Hippocampal formation (tissue), 2 donors: ENCODE measurements around the gene BCCIP.

Source experiments
- DNase-seq, 2 donors: peaks; one replicate each; lab custom pipeline; 2025; lab: John Stamatoyannopoulos, UW

Gene BCCIP

DNA sequence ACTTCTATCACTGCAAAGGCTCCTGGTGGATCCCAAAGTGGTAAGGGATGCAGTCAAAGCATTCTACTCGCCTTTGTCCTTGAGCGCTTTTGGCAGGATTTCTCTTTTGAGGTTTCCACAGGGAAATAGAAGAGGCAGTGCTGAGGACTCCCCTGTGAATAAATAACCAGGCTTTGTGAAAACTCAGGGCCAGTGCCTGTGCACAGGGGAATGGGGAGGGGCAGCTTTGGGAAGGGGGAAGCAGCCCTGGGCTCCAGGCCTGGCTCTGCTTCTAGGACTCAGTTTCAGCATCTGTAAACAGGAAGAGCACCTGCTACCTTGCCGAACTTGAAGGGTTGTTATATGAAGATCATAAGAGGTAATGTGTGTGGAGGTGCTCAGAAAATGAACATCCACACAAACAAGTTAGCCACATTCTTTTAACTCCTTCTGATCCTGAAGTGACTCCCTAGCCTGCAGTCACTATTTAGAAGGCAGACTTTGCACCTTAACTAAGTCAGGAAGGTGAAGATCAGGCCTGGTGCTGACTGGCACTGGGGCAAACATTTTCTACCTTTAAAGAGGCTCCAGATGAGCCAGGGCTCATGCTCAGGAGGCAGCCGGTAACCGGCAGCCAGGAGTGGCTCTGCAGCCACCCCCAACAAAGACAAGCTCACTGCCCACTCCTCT, 25.2 kb upstream of the BCCIP start:
- DNase-seq = no peak

DNA sequence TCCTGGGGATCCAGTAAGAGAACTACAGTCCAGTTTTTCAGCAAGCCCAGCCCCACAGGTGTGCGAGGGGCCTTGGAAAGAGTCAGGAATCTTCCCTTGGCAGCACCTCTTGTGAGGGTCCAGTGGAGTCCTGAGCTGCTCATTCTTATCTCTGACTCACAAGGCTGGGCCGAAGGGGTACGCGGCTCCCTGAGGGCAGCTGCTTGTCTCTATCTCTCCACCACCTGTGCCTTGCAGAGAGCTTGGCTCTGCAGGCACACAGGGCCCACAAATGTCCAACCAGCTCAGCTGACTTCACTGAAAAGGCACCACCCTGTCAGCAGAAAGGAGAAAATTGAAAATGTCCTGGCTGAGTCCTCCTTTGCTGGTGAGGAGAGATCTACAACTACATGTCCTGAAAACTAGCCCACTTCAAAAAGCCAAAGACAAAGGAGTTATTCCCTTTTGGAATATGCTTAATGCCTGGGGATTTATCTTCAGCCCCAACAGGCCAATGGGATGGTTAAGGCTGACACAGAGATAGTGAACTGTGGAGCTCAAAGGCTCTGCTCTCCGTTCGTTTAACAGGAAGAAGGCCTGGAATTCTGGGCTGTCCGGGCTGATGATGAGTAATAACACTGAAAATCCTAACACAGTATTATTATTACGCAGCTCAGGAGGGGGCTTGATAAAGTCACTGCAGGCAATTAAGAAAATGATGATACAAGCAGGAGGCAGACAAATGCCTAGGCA, 23.7 kb upstream of the BCCIP start:
- DNase-seq = no peak

DNA sequence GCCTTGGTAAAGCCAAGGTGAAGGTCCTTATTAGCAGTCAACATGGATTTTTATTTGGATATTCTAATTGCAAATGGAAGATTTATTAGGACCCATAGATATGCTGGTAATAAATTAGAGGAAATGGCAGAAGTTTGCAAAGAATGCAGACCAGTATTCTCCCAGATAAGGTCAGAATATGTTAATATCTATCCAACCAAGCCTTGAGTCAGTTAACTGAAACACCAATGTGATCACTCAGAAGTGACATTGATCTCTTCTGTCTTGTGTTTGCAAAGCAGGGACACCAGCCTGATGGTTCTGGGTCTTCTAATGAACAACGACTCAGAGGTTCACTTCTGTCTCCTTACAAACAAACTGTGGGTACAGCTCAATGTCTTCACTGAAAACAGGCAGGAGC, 21.8 kb upstream of the BCCIP start:
- DNase-seq = no peak

DNA sequence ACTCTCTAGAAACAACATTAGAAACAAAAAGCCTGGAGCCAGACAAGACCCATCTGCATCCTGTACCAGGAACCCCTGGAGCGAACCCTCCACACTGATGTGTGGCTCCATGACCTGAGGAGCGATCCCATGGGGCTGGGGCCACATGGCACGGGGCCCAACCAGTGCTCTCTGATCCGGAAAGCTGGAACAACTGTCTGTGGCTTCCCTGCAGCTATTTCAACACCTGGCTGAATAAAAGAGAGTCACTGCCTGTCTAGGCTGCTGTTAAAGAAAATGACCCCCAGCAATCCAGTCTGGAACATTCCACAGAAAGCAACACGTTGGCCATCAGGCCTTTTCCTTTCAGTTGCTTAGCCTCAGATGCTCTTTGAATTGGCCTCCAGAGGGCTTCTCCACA, 21.2 kb upstream of the BCCIP start:
- DNase-seq = no peak

DNA sequence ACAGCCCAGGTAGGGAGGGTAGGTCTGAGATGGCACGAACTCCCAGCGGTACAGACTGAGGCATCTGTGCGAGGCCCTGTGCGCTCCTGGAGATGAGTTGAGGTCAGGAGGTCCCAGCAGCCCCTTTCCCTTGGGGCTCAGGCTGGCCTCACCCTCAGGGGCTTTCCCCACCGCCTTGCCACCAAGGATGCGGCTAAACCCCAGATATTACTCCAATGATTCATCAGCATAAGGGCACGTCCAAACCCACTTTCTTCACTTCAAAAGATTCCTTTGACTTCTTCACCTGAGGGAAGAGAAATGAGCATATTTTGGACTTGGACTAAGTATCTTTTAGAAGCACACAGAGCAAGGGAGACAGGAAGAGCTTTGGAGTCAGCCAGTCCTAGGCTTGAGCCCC, 20.6 kb upstream of the BCCIP start:
- DNase-seq = no peak

DNA sequence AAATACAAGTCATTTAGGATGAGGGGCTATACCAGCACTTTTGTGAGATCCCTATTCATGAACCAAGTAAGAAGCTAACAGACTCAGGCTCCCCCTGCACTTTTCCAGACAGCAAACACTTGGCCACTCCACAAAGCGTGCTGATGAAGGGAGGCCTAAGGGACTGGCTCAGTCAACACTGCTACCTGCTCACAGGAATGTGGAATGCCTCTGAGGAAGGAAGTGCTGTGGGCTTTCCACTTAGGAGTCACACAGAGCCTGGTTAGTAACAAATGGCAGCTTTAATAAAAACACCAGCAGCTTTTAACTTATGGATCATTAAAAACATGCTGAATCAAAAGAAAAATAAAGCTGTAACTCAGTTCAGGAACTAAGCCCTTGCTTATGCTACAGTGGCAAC, 15.3 kb upstream of the BCCIP start:
- DNase-seq = no peak

DNA sequence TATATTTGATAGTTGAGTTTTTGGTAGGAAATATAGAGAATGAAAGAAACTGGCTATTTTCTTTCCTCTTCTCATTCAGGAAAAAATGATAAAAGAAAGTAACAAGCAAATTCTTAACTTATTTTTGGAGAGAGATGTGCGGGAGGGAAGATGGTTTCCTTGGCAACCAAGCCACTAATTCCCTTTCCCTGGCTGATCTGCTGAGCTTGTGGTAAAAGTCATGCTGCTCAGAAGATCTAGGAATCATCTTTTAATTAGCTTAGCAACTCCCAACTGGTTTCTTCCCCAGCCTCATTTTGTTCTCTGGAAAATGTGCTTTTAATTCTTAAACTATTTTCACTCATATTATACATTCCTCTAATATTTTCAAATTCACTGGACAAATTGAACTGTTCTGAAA, 12.1 kb upstream of the BCCIP start:
- DNase-seq = peak in 1 of 2 donors; percentile 15

DNA sequence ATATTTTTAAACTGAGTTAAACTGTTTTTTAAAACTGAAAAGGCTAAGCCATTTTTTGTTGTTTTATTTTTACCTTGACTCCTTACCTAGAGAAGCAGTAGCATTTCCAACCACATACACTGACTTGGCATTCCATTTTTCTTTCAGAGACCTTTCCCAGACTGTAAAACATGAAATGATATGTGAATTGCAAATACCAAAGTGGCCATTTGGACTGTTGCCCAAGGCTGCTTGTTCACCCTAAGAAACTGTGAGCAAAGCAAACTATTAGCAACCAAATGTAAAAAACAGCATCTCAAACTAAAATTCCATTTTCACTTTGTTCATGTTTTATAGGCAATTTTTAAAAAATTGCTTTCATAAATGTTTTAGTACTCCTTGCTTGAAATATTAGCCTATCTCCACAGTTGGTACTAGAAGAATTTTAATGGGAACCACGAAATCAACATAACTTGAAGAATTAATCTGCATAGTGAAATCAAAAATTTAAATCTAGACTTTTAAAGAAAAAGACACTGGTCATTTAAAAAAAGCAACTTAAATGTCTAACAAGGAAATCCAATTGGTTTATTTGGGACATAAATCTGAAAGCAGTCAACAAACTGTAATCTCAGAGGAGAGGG, 11.1 kb upstream of the BCCIP start:
- DNase-seq = no peak

DNA sequence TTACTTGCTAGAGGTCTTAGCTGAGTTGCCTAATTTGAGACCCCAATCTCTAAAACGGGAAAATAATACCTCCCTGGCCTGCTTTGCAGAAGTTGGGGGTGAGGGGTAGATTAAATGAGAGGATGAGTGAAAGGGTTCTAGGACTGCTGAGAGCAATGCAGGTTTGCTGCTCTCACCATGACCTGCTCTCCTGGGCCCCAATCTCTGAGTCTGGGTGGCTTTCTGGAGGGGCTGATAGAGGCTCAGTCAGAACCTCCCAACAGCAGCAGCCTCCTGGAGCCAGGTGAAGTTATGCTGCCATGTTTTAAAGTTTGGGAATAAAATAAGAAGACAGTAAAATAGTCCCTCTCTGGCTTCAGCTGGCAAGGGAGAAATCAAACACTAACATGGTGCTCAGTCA, 7.6 kb upstream of the BCCIP start:
- DNase-seq = no peak

DNA sequence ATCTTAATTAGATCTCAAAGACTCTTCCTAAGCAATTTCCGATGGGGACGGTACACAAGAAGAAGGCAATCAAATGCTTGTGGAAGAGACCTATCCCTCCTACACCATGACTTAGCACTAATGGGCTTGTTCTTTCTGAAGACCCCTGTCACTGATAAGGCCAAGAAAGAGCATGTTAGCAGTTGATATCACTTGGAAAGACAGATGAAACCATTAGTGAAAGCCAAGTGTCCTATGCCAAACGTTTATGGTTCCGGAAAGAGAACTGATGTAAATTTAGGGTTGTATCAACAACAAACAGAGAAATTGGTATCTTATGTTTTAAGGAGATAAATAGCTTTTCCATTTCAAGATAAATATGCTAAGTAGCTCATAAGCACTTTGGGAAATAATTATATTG, 6.8 kb upstream of the BCCIP start:
- no peak for DNase-seq

DNA sequence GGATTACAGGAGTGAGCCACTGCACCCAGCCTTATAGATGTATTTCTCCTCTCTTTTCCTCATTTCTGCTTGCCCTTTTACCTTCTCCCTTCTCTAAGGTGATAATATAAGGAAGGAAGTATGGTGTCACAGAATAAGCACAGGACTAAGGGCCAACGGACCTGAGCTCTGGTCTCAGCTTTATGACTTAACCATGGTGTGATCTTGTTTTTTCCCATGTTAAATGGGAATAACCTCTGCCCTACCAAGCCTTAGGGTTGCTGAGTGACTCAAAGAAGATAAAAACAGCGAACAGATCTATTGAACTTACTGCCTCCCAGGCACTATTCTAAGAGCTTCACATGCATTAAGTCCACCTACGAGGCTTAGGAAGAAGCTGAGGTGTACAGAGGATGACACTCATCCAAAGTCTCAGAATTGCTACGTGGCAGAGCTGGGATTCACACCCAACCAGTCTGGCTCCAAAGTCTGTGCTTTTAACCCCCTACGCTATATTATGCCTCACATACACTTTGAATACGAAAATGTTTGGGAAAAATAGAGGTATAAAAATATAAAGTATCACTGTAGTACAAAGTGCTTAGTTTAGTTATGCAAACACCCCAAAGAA, 5.9 kb upstream of the BCCIP start:
- no peak for DNase-seq

DNA sequence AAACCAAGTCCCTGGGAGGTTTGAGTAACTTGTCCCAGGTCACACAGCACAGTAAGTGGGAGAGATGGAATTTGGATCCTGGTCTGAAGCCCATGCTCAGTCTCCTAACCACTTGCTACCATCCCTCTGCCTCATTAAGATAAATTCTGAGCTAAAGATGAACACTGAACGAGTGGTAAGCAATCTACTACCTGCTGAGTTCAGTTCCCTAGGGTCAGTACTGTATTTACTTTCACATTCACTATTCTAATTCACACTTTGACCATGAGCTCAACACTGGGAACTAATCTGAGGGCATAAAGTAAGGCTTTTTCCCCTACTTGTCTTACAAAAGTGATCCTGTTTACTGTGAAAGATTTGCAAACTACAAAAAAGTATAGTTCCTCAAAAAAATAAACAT, 2.6 kb upstream of the BCCIP start:
- no peak for DNase-seq

DNA sequence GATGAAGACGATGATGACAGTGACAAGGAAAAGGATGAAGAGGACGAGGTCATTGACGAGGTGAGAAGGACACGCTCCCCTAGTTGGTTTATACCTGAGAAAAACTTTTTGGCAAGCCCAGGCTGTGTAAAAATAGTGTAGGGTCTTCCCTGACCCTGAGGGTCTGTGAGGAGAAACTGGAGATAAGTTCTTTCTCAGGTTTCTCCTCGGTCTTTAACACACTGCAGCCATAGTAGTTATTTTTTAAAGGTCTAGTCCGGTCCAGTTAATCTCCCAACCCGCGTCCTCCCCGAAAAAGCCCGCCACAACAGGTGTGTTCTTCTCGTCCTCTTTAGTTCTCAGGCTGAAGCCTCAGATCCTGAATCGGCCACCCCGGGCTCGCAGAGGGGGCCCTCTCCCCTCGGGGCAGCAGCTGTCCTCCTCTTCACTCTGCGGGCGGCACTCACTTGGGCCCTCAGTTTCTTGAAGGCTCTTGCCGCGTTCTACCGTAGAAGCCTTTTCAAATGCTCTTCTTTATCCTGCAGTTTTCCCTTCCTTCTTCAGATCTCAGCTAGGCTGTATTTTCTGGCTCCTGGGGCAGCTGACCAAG, 411 bp downstream of the BCCIP start:
- DNase-seq = no peak

DNA sequence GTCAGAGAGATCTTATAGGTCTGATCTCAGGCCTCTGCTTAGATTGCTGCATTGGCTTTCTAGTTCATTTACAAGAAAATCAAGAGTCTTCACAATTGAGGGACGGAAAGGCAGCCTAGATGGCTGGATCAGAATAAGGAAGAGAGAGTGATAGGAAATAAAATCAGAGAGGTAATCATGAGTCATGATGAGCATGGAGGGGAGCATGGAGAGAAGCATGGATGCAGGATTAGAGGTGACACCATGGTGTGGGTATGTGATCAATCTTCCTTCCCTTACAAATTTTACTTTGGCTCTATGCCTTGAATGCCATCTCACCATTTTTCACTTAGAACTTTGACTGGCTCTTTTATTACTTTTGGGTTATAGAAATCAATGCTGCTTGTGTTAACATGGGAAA, 1.4 kb downstream of the BCCIP start:
- DNase-seq = no peak

DNA sequence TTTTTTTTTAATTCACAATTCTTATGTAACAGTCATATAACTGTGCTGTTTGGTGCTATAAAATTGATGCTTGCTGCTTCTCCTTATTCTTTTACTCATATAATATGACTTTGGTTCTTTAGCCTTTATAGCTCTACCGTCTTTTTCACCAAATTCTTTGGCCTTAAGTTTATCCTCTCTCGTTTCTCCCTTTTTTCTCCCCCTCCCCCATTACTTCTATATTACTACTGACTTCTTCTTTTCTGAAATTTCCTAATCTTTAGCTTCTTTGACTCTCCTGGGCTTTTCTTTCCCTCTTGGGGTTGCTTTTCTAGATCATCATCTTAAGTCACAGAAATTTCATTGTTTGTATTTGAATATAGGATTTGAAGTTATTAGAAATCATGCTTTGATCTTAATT, 3.8 kb downstream of the BCCIP start:
- DNase-seq = no peak

DNA sequence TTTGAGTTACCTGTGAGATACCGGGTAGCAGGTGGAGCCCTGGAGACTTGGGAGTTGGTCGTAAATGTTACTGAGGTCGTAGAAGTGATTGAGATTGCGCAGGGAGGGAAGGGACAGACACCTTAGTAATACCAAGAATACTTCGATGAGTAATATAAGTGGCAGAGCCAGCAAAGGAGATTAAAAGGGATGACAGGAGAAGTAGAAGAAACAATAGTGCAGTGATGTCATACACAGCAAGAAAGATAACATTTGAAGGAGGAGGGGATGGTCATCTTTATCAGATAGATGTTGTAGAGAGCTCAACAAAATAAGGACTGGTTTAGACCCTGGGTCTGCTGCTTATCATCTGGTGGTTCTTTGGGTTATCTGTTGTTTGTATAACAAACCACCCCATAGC, 5.0 kb downstream of the BCCIP start:
- DNase-seq = no peak

DNA sequence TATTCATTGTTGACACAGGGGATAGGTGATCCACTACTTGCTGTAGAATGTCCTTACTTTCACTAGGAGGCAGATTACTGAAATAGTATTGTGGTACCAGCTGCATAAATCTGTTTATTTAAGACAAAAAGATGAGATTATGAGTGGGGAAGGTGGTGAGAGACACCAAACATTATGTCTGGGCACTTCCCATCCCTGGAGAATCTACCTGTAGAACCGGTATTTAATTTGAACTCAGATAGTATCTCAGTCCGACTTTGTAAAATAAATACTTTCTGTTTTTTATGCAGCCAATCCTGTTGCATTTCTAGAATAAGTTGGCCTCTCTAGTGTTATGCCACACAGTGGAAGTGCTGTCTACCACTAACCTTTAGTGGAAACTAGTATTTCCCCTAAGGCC, 13.4 kb downstream of the BCCIP start:
- DNase-seq = no peak

DNA sequence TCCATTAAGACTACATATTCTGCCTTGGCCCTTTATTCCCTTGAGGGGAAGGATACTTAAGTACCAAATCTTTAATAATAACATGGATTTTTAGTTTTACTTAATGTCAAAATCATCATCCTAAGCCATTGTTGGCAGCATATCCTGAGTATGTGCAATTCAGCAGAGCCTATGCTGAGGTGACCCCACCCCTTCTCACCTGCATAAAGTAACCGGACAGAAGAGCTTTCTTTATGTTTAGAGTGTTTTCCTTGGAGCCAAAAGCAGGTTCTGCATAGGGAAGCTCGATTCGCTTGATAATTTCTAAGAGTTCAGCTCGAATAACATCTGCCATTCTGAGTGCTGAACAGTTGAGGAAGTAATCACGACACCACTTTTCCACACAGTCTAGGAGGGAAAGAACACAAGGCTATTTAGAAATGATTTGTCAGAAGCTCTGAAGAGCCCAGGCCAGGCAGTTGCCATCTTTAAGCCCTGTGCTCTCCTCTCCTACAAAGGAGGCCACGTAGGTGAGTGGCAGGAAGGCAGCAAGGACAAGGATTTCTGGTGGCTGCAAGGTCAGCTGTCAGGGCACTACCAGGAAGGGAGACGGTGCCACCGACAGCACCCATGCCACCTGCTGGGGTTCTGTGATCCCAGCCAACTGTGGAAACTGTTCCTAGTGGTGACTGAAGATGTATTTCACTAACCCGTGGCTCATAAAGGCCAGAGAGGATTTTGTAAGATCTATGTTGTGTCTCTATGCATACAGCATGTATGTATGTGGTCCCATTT, 15.6 kb downstream of the BCCIP start:
- no peak for DNase-seq

DNA sequence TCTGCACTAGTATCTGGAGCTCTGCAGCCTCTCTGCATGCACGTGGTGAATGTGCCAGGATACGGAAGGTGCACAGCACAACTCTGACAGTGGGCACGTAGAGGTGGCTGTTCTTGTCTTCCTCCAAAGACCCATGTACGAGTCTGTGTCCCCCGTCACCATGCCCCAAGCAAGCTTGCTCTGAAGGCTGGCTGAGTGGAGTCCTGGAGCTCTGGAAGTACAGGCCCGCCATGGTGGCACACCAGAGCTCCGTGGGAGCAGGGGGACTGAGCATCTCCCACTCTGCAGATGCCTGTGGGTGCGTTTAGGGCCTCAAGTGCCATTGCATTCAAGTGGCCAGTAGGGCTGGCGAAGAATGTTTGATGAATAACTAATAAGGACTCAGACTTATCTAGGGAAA, 17.1 kb downstream of the BCCIP start:
- DNase-seq = no peak

DNA sequence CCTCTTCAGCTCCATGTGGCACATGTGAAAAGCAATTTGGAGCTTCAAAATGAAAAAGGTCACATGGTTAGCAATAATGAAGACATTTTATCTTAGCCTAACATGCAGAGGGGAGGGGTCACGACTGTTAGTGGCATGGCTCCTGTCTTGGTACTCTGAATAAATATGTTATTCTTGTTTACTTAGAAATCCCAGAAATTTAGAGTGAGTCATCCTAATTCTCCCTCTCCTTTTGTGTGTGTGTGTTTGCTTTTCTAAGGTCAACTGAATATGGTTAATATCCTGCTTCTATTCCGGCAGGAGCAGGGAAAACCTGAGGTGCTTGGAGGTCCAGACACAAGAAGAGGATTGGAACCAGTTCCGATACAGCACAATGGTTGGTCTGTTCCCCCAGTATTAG, 17.6 kb downstream of the BCCIP start:
- no peak for DNase-seq

DNA sequence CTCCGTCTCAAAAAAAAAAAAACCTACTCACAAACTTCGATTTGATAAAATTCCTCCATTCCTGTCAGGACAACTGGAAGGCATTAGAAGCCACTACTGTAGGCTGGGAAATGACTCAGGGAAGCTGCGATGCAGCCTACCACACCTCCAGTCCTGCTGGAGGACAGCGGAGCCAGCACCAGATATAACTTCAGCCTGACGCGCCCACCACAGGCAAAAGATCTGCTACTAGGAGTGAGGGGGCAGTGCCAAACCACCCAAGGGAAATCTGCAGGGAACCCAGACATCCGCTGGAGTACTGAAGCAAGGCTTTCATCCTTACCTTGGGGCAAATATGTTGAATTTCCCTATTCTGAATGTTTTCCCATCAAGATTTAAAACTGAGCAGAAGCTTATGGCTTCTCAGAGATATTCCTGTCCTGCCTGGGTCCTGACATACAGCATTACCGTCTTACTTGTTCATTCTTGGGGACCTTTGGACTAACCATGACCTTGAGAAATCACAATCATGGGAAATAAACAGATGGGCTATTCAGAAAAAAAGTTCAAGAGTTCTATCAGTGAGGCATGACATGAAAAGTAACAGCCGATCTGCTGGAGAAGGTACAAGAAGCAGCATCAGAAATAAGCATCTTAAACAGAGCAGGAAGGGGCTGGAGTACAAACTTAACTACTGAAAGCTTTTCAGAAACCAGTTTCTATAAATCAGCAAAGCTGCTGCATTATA, 20.4 kb downstream of the BCCIP start:
- no peak for DNase-seq
